Measurements from ENCODE around the gene COQ8B. TPM values are rescaled to one million over a fixed set of nuclear protein-coding genes. Genes with fewer than 3 reads are reported as not detected.

COQ8B gene
- 8.0 and 23.5 TPM in 2 replicates for total RNA-seq

GRCh38 chr19:40716482-40717324, at the start of gene COQ8B, which contains the start of gene ITPKC:
TSS of gene COQ8B (minus strand) at chr19:40716886. CDS start at chr19:40714632, 2,254 bp downstream.
TSS of gene ITPKC (plus strand) at chr19:40717112. CDS start at chr19:40717136, 24 bp downstream.

DNA sequence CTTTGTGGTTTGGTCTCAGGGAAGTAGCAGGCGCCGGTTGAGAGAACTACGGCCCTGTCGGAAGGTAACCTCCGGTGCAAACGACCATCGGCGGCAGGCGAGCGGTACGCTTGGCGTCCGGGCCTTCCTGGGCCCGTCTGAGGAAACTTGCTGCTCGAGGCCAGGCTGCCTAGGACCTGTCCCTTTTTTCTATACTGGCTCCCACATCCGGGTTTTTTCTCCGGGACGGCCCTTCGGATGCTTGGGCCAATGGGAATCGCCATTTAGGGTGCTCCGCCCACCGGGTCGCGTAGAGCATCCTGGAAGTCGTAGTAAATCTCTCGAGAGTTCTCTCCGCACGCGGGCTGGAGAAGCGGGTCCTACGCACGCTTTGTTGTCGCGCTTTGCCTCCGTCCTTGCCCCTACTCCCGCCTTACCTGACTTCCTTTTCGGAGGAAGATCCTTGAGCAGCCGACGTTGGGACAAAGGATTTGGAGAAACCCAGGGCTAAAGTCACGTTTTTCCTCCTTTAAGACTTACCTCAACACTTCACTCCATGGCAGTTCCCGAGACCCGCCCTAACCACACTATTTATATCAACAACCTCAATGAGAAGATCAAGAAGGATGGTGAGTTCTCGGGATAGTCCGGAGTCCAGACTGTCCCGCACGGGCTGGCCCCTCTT, 34.3 kb upstream of the COQ8B start, which contains the start of gene SNRPA:
TSS of gene SNRPA (plus strand) at position 330 of the 664 bp plus-strand sequence. CDS start at position 536, 206 bp downstream.

DNA sequence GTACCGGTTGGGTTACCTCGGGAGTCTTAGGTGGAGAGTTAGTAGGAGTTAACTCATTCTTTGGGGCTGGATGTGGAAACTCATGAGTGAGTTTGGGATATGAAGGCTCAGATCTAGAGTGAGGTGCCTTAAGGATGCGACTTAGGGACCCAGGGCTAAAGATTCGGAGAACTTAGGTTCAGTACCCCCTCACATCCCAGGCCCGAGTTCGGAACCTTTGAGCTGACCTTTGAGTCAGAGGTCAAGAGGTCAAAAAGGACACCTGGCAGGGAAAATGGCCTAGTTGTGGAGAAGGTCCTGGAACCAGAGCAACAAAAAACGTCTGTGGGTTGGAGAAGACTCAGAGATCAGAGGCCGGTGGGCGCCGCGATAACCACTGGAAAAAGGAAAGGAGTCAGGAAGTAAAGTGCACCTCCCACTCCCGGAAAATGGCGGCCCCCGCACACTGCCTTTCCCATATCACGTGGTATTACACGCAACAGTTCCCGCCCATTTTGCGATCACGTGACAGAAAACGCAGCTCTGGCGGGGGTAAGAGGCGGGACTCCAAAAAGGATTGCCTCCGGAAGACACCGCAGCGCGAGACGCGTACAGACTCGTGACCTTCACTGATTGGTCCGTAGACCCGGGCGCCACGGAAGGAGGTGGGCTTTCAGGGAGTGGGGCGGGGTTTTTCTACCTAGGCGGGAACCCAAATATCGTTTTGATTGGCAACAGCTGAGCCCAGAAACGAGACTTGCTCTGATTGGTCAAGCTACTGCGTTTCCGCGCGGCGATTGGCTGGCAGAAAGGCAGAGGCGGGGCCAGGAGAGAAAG, 33.6 kb upstream of the COQ8B start, which contains the start of gene ACTMAP:
TSS of gene ACTMAP (minus strand) at position 420 of the 816 bp plus-strand sequence. CDS start 674 bp downstream, outside the sequence.

GRCh38 chr19:40690050-40690692, 26.5 kb downstream of the COQ8B start, which contains the start of gene NUMBL:
TSS of gene NUMBL (minus strand) at chr19:40690651. CDS start at chr19:40690483, 168 bp downstream.

Other genes with a start within 250 kb of the COQ8B start
- 0.13 and 0.30 TPM in 2 replicates for gene SPTBN4, start 249.9 kb downstream of the COQ8B start, total RNA-seq
- gene SHKBP1, start 140.0 kb downstream of the COQ8B start, total RNA-seq: 89.6 and 112 TPM in 2 replicates
- gene LTBP4, start 115.5 kb downstream of the COQ8B start, total RNA-seq: 13.9 and 15.7 TPM in 2 replicates
- gene NUMBL, start 26.2 kb downstream of the COQ8B start, total RNA-seq: 25.7 and 28.6 TPM in 2 replicates
- gene ITPKC, start 226 bp upstream of the COQ8B start, total RNA-seq: 17.2 and 19.3 TPM in 2 replicates
- 3.6 and 3.8 TPM in 2 replicates for gene ACTMAP, start 33.6 kb upstream of the COQ8B start, total RNA-seq
- 97.3 and 109 TPM in 2 replicates for gene SNRPA, start 34.3 kb upstream of the COQ8B start, total RNA-seq
- gene MIA, start 58.6 kb upstream of the COQ8B start, total RNA-seq: not detected in 2 replicates
- 25.6 and 34.7 TPM in 2 replicates for gene RAB4B, start 61.4 kb upstream of the COQ8B start, total RNA-seq
- gene EGLN2, start 82.3 kb upstream of the COQ8B start, total RNA-seq: 110 and 111 TPM in 2 replicates
- gene CYP2A6, start 133.6 kb upstream of the COQ8B start, total RNA-seq: not detected in 2 replicates
- gene CYP2A7, start 165.3 kb upstream of the COQ8B start, total RNA-seq: not detected in 2 replicates